Ovary (tissue), 3 donors: ENCODE measurements around the gene COMMD6.

Experiments used
- EP300 ChIP-seq: sonication (generic); formaldehyde crosslinking; IDR thresholded peaks from one replicate; pipeline ENCODE4 v1.6.1; 2017; ENCODE audit warnings: antibody characterized with exemption
- TF ChIP-seq, protein P1 (sequence below), 3 donors: fragments of 450-650 bp in 2 of 3; fragments of 200-600 bp in 1 of 3; IDR thresholded peaks; one replicate each; pipeline versions ENCODE4 v1.5.1 to v1.8.0; 2016 to 2022; ENCODE audit warnings: antibody characterized with exemption in 3 of 3, mild to moderate bottlenecking in 1 of 3
- donor health status: DM: no; HTN: no; CAD: no.

DNA sequence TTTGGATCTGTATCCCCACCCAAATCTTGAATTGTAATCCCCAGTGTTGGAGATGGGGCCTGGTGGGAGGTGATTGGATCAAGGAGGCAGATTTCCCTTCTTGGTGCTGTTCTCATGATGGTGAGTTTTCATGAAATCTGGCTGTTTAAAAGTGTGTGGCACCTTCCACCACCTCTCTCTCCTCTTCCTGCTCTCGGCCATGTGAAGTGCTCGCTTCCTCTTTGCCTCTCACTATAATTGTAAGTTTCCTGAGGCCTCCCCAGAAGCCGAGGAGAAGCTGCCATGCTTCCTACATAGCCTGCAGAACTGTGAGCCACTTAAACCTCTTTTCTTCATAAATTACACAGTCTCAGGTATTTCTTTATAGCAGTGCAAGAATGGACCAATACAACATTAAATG, 15.7 kb downstream of the COMMD6 start:
- TF ChIP-seq, protein P1, sequence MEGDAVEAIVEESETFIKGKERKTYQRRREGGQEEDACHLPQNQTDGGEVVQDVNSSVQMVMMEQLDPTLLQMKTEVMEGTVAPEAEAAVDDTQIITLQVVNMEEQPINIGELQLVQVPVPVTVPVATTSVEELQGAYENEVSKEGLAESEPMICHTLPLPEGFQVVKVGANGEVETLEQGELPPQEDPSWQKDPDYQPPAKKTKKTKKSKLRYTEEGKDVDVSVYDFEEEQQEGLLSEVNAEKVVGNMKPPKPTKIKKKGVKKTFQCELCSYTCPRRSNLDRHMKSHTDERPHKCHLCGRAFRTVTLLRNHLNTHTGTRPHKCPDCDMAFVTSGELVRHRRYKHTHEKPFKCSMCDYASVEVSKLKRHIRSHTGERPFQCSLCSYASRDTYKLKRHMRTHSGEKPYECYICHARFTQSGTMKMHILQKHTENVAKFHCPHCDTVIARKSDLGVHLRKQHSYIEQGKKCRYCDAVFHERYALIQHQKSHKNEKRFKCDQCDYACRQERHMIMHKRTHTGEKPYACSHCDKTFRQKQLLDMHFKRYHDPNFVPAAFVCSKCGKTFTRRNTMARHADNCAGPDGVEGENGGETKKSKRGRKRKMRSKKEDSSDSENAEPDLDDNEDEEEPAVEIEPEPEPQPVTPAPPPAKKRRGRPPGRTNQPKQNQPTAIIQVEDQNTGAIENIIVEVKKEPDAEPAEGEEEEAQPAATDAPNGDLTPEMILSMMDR (IDR thresholded peaks at IDR 0.05) = no peak
- no peak for TF ChIP-seq EP300
